NCI-H69 (cell line): ENCODE measurements around the gene DDX10.

Source experiments
- DNase-seq: peaks from one replicate; lab custom pipeline; 2025; lab: John Stamatoyannopoulos, UW

The DDX10 gene

DNA sequence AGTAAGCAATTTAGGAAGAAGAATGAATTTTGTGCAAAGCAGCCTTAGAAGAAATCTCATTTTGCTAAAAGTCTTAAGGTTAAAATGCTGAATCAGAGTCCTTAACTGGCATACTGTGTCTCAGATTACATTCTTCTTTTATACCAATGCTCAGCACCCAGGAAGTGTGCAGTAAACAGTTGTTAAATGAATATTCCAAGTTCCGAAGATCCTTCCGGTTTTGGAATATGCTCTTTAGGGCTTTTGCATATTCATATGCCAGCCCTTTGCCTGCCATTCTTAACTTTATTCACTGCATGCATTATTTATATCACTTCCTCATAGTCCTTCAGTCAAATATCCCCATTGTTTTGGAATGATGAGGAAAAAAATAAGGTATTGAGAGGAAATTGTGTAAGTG lies 242.0 kb downstream of the DDX10 start:
- DNase-seq = no peak

GRCh38 chr11:108909041-108909440 lies 244.2 kb downstream of the DDX10 start:
- no peak for DNase-seq

DNA sequence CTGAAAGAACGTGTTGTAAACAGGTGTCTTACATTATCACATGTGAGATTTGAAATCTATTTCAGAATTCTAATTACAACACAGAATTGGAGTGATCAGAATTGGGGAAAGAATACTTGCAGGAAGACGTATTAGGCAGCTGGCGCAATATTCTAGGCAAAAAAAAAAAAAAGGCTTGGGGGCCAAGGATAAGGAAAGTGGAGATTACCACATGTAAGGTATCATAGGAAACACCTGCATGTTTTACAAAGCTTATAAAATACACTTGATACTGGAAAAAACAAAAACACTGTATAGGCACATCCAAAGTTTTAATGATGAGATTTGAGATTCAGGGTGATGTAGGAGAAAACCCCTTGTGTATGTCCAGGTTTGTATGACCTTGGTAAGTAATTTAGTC lies 245.1 kb downstream of the DDX10 start:
- no peak for DNase-seq

GRCh38 chr11:108912581-108912980 lies 247.7 kb downstream of the DDX10 start:
- DNase-seq = no peak

DNA sequence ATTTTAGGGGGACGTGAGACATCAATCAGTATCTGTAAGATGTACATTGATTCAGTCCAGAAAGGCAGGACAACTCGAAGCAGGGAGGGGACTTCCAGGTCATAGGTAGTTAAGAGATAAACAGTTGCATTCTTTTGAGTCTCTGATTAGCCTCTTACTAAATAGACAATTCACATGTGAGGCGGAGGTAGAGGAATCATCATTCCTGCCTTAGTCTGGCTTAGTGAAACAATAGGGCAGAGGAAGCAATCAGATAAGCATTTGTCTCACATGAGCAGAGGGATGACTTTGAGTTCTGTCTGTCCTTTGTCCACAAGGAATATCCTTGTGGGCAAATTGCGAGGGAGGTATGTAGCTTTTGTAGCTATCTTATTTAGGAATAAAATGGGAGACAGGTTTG lies 248.3 kb downstream of the DDX10 start:
- no peak for DNase-seq

DNA sequence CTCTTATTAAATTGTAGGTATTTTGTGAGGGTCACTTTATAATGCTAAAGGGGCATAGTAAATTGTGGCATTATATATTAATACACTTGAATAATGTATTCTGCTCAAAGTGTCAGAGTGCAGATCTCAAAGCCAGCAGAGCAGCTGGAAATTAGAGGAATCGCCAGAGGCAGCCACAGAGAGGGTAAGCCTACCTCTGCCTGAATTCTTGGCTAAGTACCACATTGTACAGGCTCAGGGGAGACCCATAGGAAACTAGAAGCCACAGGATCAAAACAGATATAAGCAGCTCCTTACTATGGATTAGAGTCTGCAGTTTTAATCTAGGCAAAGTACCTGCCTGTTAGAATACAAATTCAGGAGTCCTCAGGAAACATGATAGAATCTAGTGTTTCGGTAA lies 249.3 kb downstream of the DDX10 start:
- no peak for DNase-seq

DNA sequence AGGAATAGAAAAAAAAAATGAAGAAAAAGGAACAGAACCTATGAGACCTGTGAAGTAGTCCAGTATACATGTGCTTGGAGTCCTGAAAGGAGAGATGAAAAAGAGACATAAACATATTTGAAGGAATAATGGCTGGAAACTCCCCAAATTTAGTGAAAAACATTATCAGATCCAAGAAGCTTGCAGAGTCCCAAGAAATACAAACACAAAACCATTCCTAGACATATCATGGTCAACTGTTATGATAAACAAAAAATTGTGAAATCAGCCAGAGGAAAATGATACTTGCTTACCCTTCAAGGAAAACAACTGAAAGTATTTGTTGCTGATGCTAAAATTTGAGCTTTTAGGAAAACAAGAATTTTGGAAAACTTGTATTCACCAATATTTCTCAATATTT lies 250.1 kb downstream of the DDX10 start:
- no peak for DNase-seq

DNA sequence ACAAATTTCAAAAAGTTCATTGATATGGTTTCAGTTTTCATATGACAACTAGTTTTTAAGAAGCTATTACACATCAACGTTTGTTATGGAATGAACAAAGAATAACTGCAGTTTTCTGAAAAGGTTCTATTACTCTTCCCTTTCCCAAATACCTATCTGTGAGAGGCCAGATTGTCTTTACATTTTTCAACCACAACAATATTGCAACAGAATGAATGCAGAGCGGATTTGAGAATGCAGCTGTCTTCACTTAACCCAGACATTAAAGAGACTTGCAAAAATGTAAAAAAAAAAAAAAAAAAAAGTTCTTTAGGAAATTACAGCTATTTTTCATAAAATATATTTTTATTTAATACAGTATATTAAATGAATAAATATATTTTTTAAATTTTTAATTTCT lies 250.8 kb downstream of the DDX10 start:
- no peak for DNase-seq

DNA sequence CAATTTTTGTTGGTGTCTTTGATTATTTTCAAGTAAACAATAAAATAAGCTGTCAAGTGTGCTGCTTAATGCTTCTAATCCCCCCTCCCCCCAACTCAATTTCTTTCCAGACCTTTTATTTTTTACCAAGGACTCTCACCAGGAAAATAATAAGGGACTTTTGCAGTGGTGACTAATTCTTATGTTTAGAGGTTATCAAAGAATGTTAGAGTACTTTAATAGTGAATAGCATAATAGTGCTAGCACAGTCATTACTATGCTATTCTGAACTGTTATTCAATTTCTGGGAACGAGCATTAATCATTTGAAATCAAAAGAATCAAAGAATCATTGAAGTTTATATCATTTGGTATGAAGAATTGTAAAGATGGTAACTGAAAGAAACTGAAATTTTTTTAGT lies 251.4 kb downstream of the DDX10 start:
- DNase-seq = no peak

DNA sequence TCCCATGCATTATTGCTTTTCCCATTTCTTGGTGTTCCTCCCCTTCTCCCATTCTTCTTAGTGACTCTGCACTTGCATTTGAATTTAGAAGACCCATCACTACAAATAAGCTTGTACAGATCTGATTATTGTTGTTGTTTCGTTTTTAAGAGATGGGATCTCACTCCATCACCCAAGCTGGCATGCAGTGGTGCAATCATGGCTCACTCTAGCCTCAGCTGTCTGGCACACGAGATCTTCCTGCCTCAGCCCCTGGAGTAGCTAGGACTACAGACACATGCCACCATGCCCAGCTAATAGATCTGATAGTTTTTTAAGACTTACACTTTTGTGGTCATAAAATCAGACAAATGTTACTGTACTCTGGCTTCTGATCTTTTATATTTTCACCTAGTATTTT lies 252.1 kb downstream of the DDX10 start:
- DNase-seq = no peak

DNA sequence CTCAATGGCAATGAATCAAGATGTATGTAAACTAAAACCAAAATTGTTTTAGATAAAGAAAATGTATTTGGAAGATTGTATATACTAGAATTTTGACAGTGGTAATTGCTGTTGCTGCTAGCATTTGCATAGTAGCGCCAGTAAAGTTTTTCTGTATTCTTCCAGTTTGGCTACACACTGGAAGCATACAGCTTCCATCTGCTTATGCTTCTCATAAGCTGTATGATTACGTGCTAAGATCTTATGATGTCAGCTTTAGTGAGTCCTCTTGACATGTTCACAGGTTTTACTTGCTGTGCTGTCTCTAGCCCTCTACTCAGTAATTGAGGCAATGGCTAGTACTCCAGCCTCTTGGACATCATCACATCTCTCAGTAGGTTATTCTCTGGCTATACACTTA lies 256.3 kb downstream of the DDX10 start:
- DNase-seq = no peak

DNA sequence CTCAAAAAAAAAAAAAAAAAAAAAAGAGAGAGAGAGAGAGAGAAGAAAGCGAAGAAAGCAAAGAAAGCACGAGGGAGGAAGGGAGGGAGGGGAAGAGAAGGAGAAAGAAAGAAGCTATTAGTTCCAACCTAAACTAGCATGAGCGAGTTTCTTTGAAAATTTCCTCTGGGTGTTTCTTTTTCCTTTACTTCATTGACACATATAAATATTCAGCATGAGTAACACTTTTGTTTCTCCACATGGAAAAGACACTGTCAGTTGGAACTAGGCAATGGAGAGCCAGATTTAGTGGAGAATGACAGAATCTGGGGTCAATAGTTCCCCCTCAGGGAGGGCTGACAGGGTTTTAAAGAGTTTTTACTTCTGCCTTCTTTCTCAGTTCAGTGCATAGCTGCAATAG lies 257.4 kb downstream of the DDX10 start:
- DNase-seq = no peak

DNA sequence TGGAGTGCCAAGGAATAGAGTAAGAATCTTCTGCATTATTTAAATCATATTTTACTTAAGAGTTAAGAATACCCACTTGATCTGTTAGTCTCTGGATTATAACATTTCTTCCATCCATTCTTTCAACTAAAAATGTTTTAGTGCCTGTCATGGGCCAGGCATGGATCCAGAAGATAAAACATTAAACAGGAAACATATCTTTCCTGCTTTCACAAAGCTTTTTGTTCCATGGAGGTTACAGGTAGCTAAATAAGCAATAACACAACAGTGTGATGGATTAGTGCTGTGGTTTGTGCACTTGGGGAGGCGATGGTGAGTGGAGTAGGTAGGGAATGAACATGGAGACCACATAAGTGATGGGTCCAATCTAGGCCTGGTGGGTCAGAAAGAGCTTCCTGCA lies 258.5 kb downstream of the DDX10 start:
- DNase-seq = no peak

DNA sequence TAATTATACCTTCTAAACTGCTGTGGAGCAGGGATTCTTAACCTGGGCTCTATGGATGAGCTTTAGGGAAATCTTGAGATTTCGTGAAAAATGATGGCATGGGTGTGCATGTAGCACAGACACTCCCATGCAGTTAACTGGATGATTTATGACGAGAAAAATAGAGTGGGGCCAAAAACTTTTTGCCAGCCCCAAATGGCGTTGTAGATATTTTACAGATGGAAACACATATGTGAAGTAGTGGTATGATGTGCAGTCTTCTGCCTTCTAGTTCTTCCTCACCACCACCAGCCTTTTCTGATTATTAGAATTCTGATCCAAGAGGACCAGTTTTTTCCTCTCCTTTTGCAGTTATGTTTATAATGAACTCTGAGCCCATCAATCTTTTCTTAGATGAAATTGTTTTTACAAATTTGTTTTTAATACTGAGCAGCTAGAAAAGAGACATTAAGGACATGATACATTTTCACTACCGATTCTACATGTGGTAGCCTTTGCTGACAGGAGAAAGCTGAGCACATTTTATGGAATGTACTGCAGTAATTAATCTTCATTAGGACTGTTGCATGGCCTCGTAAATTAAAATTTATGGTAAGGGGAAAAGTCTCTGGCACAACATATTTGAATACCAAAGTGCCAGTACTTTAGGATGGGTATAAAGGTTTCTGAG lies 261.4 kb downstream of the DDX10 start:
- no peak for DNase-seq

DNA sequence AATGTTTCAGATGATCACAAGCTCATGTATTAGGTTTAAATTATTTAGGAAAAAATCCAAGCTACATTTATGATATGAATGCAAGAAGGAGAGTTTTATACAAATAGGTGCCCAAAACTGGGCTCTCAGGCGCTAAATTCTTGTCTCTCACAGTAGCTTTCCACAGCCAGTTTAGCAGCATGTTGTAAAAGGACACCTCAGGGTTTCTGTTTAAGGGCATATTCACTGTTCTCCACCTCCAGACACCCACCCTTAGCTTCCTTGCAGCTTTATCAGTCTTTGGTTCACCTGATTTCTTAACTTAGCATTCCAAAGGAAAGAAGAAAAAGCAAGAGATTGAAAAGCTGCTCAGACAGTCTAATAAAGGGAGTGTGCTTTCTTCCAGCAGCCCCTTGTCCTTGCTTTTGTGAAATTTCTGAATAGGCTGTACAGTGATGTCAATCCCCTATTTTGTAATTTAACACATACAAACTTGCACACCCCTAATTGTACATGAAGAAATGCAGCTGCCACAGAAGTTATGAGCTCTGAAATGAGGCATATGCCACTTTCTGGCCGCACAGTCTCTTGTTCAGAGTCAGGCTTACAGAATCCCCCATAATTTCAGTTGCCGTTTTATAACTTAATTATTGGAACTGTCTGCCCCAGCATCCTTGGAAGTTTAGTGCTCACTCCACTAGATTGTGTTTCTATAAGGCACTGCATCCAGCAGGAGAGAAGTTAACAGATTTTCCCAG lies 262.1 kb downstream of the DDX10 start:
- DNase-seq = no peak

DNA sequence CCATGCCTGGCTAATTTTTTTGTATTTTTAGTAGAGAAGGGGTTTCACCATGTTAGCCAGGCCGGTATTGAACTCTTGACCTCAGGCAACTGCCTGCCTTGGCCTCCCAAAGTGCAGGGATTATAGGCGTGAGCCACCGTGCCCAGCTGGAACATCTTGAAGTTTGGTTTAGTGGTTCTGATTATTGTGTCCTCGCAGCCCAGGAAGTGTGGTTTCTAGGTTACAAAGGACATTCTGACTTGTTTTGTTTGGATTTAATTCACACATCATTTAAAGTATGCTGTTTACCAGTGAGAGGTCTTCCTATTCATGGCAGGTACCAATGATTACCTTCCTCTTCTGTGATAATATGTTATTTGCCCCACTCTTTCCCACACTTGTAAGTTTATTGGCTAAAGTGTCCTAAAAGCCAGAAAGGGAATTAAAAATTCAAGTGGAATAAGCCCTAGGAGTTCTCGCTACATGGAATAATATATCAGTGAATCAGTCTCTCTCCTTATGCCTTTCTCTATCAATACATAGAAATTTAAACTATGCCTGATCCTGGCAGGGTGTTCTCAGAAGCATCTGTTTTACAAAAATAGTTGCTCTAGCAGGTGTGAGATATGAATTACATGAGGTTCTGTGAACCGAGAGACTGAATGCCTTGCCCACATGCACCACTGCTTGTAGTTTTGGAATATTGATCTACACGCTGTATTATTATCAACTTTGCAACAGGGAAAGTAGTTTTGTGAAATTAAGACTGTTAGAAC lies 263.1 kb downstream of the DDX10 start:
- DNase-seq = peak; percentile 23

- no peak for DNase-seq
These were observed 264.4 kb downstream of the DDX10 start for GRCh38 chr11:108929241-108929640.

- DNase-seq = no peak
These were observed 266.3 kb downstream of the DDX10 start for GRCh38 chr11:108931168-108931567.

DNA sequence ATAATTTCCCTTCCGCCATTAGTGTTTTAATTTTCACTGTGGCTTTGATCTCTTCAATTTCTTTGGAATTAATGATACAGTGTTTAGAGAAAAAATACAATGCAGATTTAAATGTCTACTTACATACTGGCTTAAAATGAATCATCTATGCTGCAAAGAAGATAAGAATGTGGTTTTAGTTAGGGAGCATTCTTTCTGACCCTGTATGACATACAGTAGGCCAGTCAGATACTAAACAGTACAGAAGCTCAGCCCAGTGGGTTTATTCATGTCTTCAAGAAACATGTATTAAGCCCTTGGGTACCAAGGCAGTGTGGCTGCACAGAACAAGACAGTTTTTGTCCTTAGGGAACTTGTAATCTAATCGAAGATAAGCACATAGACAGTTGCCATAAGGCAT lies 268.8 kb downstream of the DDX10 start:
- DNase-seq = no peak

DNA sequence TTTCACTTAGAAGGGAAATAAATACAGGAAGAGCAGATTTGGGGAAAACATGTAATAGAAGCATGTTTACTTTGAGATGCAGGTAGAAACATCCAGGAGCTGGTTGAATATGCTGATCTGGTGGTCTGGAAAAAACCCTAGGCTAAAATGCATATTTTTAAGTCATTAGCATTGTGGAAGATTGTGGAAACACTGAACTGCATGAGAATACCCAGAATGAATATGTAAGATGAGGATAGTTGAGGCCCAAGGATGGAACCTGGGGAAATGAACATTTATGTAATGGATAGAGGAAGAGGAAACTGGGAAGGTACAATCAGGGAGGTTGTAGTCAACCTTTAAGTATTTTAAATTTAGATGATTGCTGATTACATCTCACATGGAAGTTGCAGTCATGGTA lies 269.4 kb downstream of the DDX10 start:
- DNase-seq = no peak

DNA sequence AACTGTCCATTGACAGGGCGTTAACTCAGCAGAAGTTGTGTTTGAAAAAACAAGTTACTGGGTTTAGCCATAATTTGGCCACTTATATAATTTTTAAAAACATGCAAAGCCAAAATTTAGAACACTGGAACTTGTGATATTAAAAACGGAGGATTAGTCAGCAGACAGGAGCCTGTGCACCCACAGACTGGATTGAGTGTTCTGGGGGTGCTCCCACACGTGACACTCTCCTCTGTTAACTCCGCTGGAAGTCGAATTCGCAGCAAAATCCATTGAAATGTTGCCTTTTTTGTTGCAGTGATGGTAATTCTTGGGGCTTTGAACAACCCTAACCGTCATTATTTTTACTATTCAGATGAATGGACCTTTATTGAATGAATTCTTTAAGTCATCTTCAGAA lies 269.8 kb downstream of the DDX10 start:
- no peak for DNase-seq

DNA sequence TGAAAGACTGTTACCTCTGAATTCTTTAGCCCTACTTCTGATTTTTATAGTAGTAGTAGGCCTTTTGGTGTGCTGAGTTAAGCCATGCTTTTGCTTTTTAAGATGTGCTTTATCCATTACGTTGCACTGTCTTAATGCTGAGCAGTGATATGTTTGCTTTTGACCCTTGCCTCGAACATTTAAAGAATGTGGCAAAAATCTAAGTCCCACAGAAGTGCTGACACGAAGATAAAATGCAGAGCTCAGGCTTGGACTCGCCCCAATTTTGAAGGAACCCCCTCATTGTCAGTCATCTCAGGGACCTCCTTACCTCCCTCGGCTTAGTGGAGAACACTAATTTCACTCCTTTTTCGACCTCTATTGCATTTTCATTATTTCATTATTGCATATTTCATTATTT lies 272.9 kb downstream of the DDX10 start:
- no peak for DNase-seq

- peak; percentile 27 for DNase-seq
These were observed 273.7 kb downstream of the DDX10 start for GRCh38 chr11:108938604-108939003.
